Caco-2 (cell line): ENCODE data around the gene EEIG1. TPM values are rescaled to one million over a fixed set of nuclear protein-coding genes. Genes with fewer than 3 reads are reported as not detected.
A peak's percentile ranks its signal among the peaks of the same experiment; 100 is the strongest.

Experiments used
- BruUV-seq: library from RNA; stranded (reverse); fragments of 400-500 nt; replicated peaks from 2 replicates; lab custom pipeline; 2021; lab: Mats Ljungman, UMichigan
- CTCF ChIA-PET: fragments of 300-600 bp; sonication (Branson Sonifier 250); formaldehyde crosslinking; loops from one replicate; lab custom pipeline; 2022; ENCODE audit warnings: antibody characterized with exemption; lab: Charles Lee
- POLR2A ChIA-PET: fragments of 300-600 bp; sonication (Branson Sonifier 250); formaldehyde crosslinking; loops from one replicate; lab custom pipeline; 2022; ENCODE audit warnings: antibody characterized with exemption; lab: Charles Lee
- DNase-seq, 2 experiments: peaks; one replicate each; pipeline versions ENCODE4 v3.0.0 to v3.0.0-alpha.2; 2020 to 2022
- H3K27me3 ChIP-seq: replicated peaks from 2 replicates; pipeline ENCODE4 v1.6.0; 2011; ENCODE audit warnings: low read length; ENCODE audit not compliant: control insufficient read depth, insufficient read depth
- H3K36me3 ChIP-seq: 2 replicates; pipeline ENCODE4 v1.5.1; 2011; ENCODE audit warnings: low read length; ENCODE audit not compliant: control insufficient read depth, insufficient read depth
- H3K4me1 ChIP-seq: fragments of 250-450 bp; sonication (Bioruptor Pico); 2 replicates; pipeline ENCODE4 v1.5.1; 2020; ENCODE audit warnings: mild to moderate bottlenecking
- H3K4me3 ChIP-seq: 2 replicates; pipeline ENCODE4 v1.5.1; 2011; ENCODE audit warnings: low read depth, mild to moderate bottlenecking, control low read depth, low read length
- H3K9me3 ChIP-seq: fragments of 250-450 bp; sonication (Bioruptor Pico); 2 replicates; pipeline ENCODE4 v1.5.1; 2020; ENCODE audit warnings: mild to moderate bottlenecking, moderate library complexity
- H3K27ac Mint-ChIP-seq: one replicate; pipeline ENCODE4 v1.8.0; 2022; ENCODE audit warnings: mixed read lengths; ENCODE audit not compliant: unreplicated experiment
- H3K27me3 Mint-ChIP-seq: one replicate; pipeline ENCODE4 v1.8.0; 2022; ENCODE audit warnings: mixed read lengths; ENCODE audit not compliant: insufficient read depth, unreplicated experiment
- H3K36me3 Mint-ChIP-seq: one replicate; pipeline ENCODE4 v1.8.0; 2022; ENCODE audit warnings: mild to moderate bottlenecking, mixed read lengths; ENCODE audit not compliant: insufficient read depth, unreplicated experiment
- H3K4me1 Mint-ChIP-seq: one replicate; pipeline ENCODE4 v1.8.0; 2022; ENCODE audit warnings: low read depth, mixed read lengths; ENCODE audit not compliant: unreplicated experiment
- H3K4me3 Mint-ChIP-seq: one replicate; pipeline ENCODE4 v1.8.0; 2022; ENCODE audit warnings: mild to moderate bottlenecking, moderate library complexity, mixed read lengths; ENCODE audit not compliant: unreplicated experiment
- H3K9me3 Mint-ChIP-seq: one replicate; pipeline ENCODE4 v1.8.0; 2022; ENCODE audit warnings: mixed read lengths; ENCODE audit not compliant: unreplicated experiment
- CTCF ChIP-seq, 2 experiments: fragments of 200-600 bp in 1 of 2; IDR thresholded peaks; 1 replicate in 1 of 2; 2 replicates in 1 of 2; pipeline versions ENCODE4 v1.5.1 to v1.8.0; 2011 to 2022; ENCODE audit warnings: antibody characterized with exemption in 1 of 2, control low read depth in 1 of 2, inconsistent platforms in 1 of 2, low read depth in 1 of 2, low read length in 1 of 2, mild to moderate bottlenecking in 1 of 2, moderate library complexity in 1 of 2; ENCODE audit not compliant: insufficient read depth in 1 of 2, severe bottlenecking in 1 of 2, unreplicated experiment in 1 of 2
- intact Hi-C: fragments of 100-400 bp; cut with micrococcal nuclease; formaldehyde crosslinking; loops from one replicate; pipeline ENCODE4 v1.10.0; 2022; ENCODE audit not compliant: unreplicated experiment
- total RNA-seq: library from RNA; stranded (reverse); gene quantifications from 2 replicates; pipeline ENCODE4 v1.2.3, GENCODE V29; 2022

Gene EEIG1
- total RNA-seq, 1 experiment from 2014 or later, result 47.1 TPM

- intact Hi-C loops, result no loop called here
- Histone ChIP-seq H3K4me3 (no peak overlapping the region), H3K27me3 (no peaks in the 10 kb centered on the region), H3K36me3 (no peaks in the 10 kb centered on the region; the same call in 1 of the 2 replicates), H3K4me1 (peaks cover 36% of the 10 kb centered on the region), H3K9me3 (no peaks in the 10 kb centered on the region)
- CTCF ChIA-PET, result interaction anchor here (1.4 kb wide), 1 partner anchor 20 kb away, joined by 4 read pairs; no protein-coding TSS in a partner anchor
- POLR2A ChIA-PET, result no interaction called here
- peak overlapping the region; percentile 58 for H3K27ac Mint-ChIP-seq
- peaks cover 28% of the 10 kb centered on the region for H3K4me1 Mint-ChIP-seq
- H3K36me3 Mint-ChIP-seq, result peaks cover 14% of the 10 kb centered on the region
- TF ChIP-seq CTCF (IDR thresholded peaks at IDR 0.05; ENCODE audit: insufficient read depth in 1 of 2, low read depth in 1 of 2, low read length in 1 of 2, severe bottlenecking in 1 of 2, unreplicated experiment in 1 of 2), result no peak
- H3K4me3 Mint-ChIP-seq, result no peak overlapping the region
- no peaks in the 10 kb centered on the region for H3K9me3 Mint-ChIP-seq
- no TSS peak for BruUV-seq
- DNase-seq, result no peak
- no peaks in the 10 kb centered on the region for H3K27me3 Mint-ChIP-seq
These were observed 5.1 kb downstream of the EEIG1 start for GRCh38 chr9:127975376-127976315.

GRCh38 chr9:127974769-127975261 lies 6.0 kb downstream of the EEIG1 start:
- intact Hi-C loops, result no loop called here
- H3K9me3 ChIP-seq, result no peaks in the 10 kb centered on the region
- Mint-ChIP-seq H3K27ac (peak overlapping the region; percentile 10), H3K36me3 (peaks cover 9% of the 10 kb centered on the region), H3K9me3 (no peaks in the 10 kb centered on the region), H3K4me3 (no peak overlapping the region), H3K4me1 (peaks cover 28% of the 10 kb centered on the region), H3K27me3 (no peaks in the 10 kb centered on the region)
- no peaks in the 10 kb centered on the region for H3K27me3 ChIP-seq
- TF ChIP-seq CTCF (IDR thresholded peaks at IDR 0.05; ENCODE audit: insufficient read depth in 1 of 2, low read depth in 1 of 2, low read length in 1 of 2, severe bottlenecking in 1 of 2, unreplicated experiment in 1 of 2), result no peak
- POLR2A ChIA-PET, result no interaction called here
- H3K4me3 ChIP-seq, result no peak overlapping the region
- no peak for DNase-seq
- H3K4me1 ChIP-seq, result peaks cover 36% of the 10 kb centered on the region
- CTCF ChIA-PET, result interaction anchor here (0.7 to 1.4 kb wide), 2 partner anchors 20 to 21 kb away, joined by 3 to 4 read pairs; no protein-coding TSS in a partner anchor
- BruUV-seq, result no TSS peak
- no peaks in the 10 kb centered on the region; the same call in 1 of the 2 replicates for H3K36me3 ChIP-seq

GRCh38 chr9:127974001-127974768 lies 6.6 kb downstream of the EEIG1 start:
- Mint-ChIP-seq H3K4me1 (peaks cover 28% of the 10 kb centered on the region), H3K4me3 (no peak overlapping the region), H3K36me3 (peaks cover 5% of the 10 kb centered on the region), H3K9me3 (no peaks in the 10 kb centered on the region), H3K27me3 (no peaks in the 10 kb centered on the region), H3K27ac (peak overlapping the region; percentile 10)
- Histone ChIP-seq H3K36me3 (no peaks in the 10 kb centered on the region; the same call in 1 of the 2 replicates), H3K9me3 (no peaks in the 10 kb centered on the region), H3K27me3 (no peaks in the 10 kb centered on the region), H3K4me1 (peaks cover 41% of the 10 kb centered on the region), H3K4me3 (no peak overlapping the region)
- intact Hi-C loops, result no loop called here
- TF ChIP-seq CTCF (IDR thresholded peaks at IDR 0.05; ENCODE audit: insufficient read depth in 1 of 2, low read depth in 1 of 2, low read length in 1 of 2, severe bottlenecking in 1 of 2, unreplicated experiment in 1 of 2), result no peak
- DNase-seq, result no peak
- CTCF ChIA-PET, result interaction anchor here (0.7 to 1.4 kb wide), 2 partner anchors 19 to 21 kb away, joined by 3 to 4 read pairs; no protein-coding TSS in a partner anchor
- no TSS peak for BruUV-seq
- POLR2A ChIA-PET, result no interaction called here
